ENCODE results near the gene FBXW10. TPM values are rescaled to one million over a fixed set of nuclear protein-coding genes. Genes with fewer than 3 reads are reported as not detected.
A peak's percentile ranks its signal among the peaks of the same experiment; 100 is the strongest.
"Not testable (repeated sequence)": the region's sequence is repeated elsewhere in the genome, so short reads cannot be mapped to it uniquely, and the experiment has no call there.

The FBXW10 gene
- 0.16 TPM for total RNA-seq

- not testable (repeated sequence) for ATAC-seq
Measured at GRCh38 chr17:18743699-18744421, at the start of gene FBXW10. Gene FBXW10, plus strand, starts transcription at chr17:18744054. Its CDS starts 191 bp downstream, at chr17:18744245.

- not testable (repeated sequence) for ATAC-seq
Measured at GRCh38 chr17:18695143-18695542, 48.7 kb upstream of the FBXW10 start.

GRCh38 chr17:18698473-18699103 is 45.3 kb upstream of the FBXW10 start:
- peak; percentile 16 for ATAC-seq

- ATAC-seq = not testable (repeated sequence)
Measured at GRCh38 chr17:18705955-18706354, 37.9 kb upstream of the FBXW10 start.

- not testable (repeated sequence) for ATAC-seq
Measured at GRCh38 chr17:18708215-18708614, 35.6 kb upstream of the FBXW10 start.

- ATAC-seq = peak; percentile 49
Measured at GRCh38 chr17:18712354-18712999, 31.4 kb upstream of the FBXW10 start.

- peak; percentile 82 for ATAC-seq
Measured at GRCh38 chr17:18718643-18719427, 25.0 kb upstream of the FBXW10 start.

- not testable (repeated sequence) for ATAC-seq
Measured at GRCh38 chr17:18719428-18720110, 24.3 kb upstream of the FBXW10 start.

- ATAC-seq = peak; percentile 61
Measured at GRCh38 chr17:18721775-18722547, 21.9 kb upstream of the FBXW10 start.

- not testable (repeated sequence) for ATAC-seq
Measured at GRCh38 chr17:18722612-18723011, 21.2 kb upstream of the FBXW10 start.

GRCh38 chr17:18723509-18723908 is 20.3 kb upstream of the FBXW10 start:
- ATAC-seq = not testable (repeated sequence)

GRCh38 chr17:18732438-18732837 is 11.4 kb upstream of the FBXW10 start:
- peak; percentile 34 for ATAC-seq

GRCh38 chr17:18733350-18733749 is 10.5 kb upstream of the FBXW10 start:
- ATAC-seq = peak; percentile 75

- not testable (repeated sequence) for ATAC-seq
Measured at GRCh38 chr17:18739616-18740391, 4.0 kb upstream of the FBXW10 start.

- peak; percentile 97 for ATAC-seq
Measured at GRCh38 chr17:18741228-18741627, 2.6 kb upstream of the FBXW10 start.

- ATAC-seq = not testable (repeated sequence)
Measured at GRCh38 chr17:18744726-18745125, 872 bp downstream of the FBXW10 start.

GRCh38 chr17:18746551-18746950 is 2.7 kb downstream of the FBXW10 start:
- ATAC-seq = not testable (repeated sequence)

GRCh38 chr17:18747501-18747900 is 3.6 kb downstream of the FBXW10 start:
- ATAC-seq = not testable (repeated sequence)

- not testable (repeated sequence) for ATAC-seq
Measured at GRCh38 chr17:18750242-18750641, 6.4 kb downstream of the FBXW10 start.

GRCh38 chr17:18753829-18754409 is 10.1 kb downstream of the FBXW10 start:
- peak; percentile 45 for ATAC-seq
